Muscle layer of duodenum (tissue), 2 donors: ENCODE data around the gene LOXL4.

ENCODE experiments used
- H3K27ac ChIP-seq: one replicate; pipeline ENCODE4 v1.7.0; 2013; ENCODE audit warnings: mild to moderate bottlenecking, low read length
- H3K27me3 ChIP-seq: one replicate; pipeline ENCODE4 v1.7.0; 2013; ENCODE audit warnings: low read depth, mild to moderate bottlenecking, control low read depth, low read length
- H3K36me3 ChIP-seq, 2 donors: one replicate each; pipeline ENCODE4 v1.7.0; 2013; ENCODE audit warnings: low read length in 2 of 2, control low read depth in 1 of 2, mild to moderate bottlenecking in 1 of 2; ENCODE audit not compliant: insufficient read depth in 2 of 2, control insufficient read depth in 1 of 2
- H3K4me1 ChIP-seq, 2 donors: one replicate each; pipeline ENCODE4 v1.7.0; 2013; ENCODE audit warnings: low read length in 2 of 2, mild to moderate bottlenecking in 2 of 2, control low read depth in 1 of 2, moderate library complexity in 1 of 2; ENCODE audit not compliant: insufficient read depth in 2 of 2, control insufficient read depth in 1 of 2
- H3K4me3 ChIP-seq, 2 donors: one replicate each; pipeline ENCODE4 v1.7.0; 2013; ENCODE audit warnings: low read length in 2 of 2, low read depth in 1 of 2, mild to moderate bottlenecking in 1 of 2
- H3K9me3 ChIP-seq, 2 donors: one replicate each; pipeline ENCODE4 v1.7.0; 2013; ENCODE audit warnings: low read length in 2 of 2, control low read depth in 1 of 2, mild to moderate bottlenecking in 1 of 2; ENCODE audit not compliant: control insufficient read depth in 1 of 2
- donor health status: healthy.

Gene LOXL4

DNA sequence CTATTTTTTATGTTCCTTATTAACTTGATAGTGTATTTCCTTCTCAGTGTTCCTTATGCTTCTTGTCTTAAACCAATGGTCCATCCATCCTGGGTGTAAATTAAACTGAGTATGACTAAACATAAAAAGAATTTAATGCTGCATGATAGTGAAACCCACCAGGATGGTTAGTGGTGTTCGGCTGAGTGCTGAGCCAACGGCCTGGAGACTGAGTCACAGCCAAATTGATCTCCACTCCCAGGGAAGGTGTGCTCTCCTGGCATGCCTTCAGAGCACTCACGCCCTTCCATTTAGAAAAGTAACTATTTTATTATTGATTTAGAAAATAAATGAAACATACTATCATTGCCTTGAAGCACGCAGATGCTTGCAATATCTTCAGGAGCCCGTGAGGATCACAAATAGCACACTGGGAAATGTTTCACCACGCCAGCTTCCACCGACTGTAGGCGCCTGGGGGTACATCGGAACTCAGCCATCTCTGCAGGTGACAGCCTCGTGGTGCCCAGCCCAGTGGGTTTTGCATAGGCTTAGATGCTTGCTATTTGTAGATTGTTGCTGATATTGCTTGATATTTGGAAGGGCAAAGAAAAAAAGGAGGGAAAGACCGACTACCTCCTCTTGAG lies 40.0 kb upstream of the LOXL4 start:
- Histone ChIP-seq H3K4me1 (peaks cover 0 to 17% of the 10 kb centered on the region in 2 donors), H3K36me3 (no peaks in the 10 kb centered on the region), H3K9me3 (no peaks in the 10 kb centered on the region), H3K4me3 (no peak overlapping the region), H3K27me3 (no peaks in the 10 kb centered on the region), H3K27ac (no peak overlapping the region)

DNA sequence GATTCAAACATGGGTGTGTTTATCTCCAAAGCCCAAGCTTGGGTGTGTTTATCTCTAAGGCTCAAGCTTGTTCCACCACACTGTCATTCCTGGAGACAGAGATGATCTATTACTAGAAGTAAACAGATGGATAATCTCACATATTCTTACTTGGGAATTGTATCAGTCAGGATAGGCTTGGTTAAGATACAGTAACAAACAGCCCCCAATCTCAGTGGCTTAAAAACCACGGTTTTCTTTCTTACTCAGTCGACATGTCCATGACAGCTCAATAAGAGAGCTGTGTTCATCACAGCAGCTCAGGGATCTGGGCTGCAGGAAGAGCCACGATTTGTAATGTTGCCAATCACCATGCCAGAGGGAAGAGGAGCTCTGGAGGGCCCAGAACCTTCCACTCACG lies 38.5 kb upstream of the LOXL4 start:
- H3K9me3 ChIP-seq: no peaks in the 10 kb centered on the region
- no peaks in the 10 kb centered on the region for H3K27me3 ChIP-seq
- no peaks in the 10 kb centered on the region for H3K36me3 ChIP-seq
- H3K4me1 ChIP-seq: peaks cover 0 to 17% of the 10 kb centered on the region in 2 donors
- no peak overlapping the region for H3K4me3 ChIP-seq
- H3K27ac ChIP-seq: no peak overlapping the region

GRCh38 chr10:98303569-98303968 lies 35.6 kb upstream of the LOXL4 start:
- Histone ChIP-seq H3K27me3 (no peaks in the 10 kb centered on the region), H3K27ac (no peak overlapping the region), H3K4me3 (no peak overlapping the region), H3K36me3 (no peaks in the 10 kb centered on the region), H3K9me3 (no peaks in the 10 kb centered on the region), H3K4me1 (peaks cover 0 to 2% of the 10 kb centered on the region in 2 donors)

- Histone ChIP-seq H3K4me3 (no peak overlapping the region), H3K4me1 (no peaks in the 10 kb centered on the region), H3K36me3 (no peaks in the 10 kb centered on the region)
These were observed 34.9 kb upstream of the LOXL4 start for GRCh38 chr10:98302741-98303365.

GRCh38 chr10:98301664-98302319 lies 33.8 kb upstream of the LOXL4 start:
- no peaks in the 10 kb centered on the region for H3K9me3 ChIP-seq
- H3K4me3 ChIP-seq: no peak overlapping the region
- H3K27ac ChIP-seq: no peak overlapping the region
- no peaks in the 10 kb centered on the region for H3K36me3 ChIP-seq
- H3K4me1 ChIP-seq: no peaks in the 10 kb centered on the region
- no peaks in the 10 kb centered on the region for H3K27me3 ChIP-seq

More at GRCh38 chr10:98302741-98303365, 34.9 kb upstream of the LOXL4 start:
- H3K27me3 ChIP-seq: no peaks in the 10 kb centered on the region
- no peak overlapping the region for H3K27ac ChIP-seq
- H3K9me3 ChIP-seq: no peaks in the 10 kb centered on the region

DNA sequence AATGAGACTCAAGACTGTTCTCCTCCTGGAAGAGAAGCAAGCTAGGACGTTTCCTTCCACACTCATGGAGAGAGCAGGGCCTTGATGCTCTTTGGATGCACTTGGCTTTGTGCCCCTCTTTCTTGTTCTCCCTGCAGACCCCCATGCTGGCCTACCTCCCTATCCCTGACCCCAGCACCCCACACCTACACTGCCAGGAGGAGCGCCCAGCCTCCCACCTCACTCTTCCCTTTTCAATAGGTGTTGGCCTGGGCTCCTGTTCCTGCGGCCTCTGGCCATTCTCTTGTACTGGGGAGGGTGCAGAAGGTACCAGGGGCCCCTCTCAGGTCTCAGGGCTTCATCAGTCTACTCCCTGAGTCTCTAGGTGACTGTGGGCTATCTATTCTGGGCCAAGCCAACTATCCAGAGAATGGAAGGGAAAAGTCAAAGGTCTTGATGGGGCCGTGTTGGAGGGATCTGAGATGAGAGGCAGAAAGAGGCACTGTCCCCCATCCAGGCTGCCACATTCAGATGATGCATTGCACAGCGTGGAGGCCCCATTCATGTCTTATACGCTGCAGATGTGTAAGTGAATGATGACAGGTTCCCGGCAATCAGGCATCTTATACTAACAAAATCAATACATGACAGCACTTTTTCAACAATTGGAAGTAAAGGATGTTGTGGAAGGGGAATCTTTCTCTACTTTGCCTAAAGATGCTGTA lies 32.7 kb upstream of the LOXL4 start:
- Histone ChIP-seq H3K9me3 (no peaks in the 10 kb centered on the region), H3K27ac (no peak overlapping the region), H3K4me1 (no peaks in the 10 kb centered on the region), H3K36me3 (no peaks in the 10 kb centered on the region), H3K27me3 (no peaks in the 10 kb centered on the region), H3K4me3 (no peak overlapping the region)

DNA sequence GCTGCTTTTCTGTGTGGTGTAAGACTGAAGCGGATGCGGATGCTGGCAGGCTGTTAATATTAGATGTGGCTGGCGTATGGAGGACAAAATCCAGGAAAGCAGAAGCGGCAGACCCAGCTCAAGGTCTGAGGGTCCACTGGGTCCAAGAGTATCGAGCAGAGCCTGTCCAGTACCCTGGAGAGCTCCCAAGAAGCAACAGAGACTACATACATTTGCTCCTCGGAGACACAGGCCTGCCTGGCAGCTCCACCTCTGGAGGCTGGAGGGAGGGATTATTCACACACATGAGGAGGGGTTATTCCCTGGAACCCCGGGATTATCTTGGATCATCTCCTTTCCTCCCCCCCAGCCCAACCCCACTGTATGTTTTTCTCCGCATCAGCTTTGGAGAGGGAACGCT lies 31.3 kb upstream of the LOXL4 start:
- Histone ChIP-seq H3K9me3 (no peaks in the 10 kb centered on the region), H3K36me3 (no peaks in the 10 kb centered on the region), H3K27me3 (no peaks in the 10 kb centered on the region), H3K4me1 (no peaks in the 10 kb centered on the region), H3K27ac (no peak overlapping the region), H3K4me3 (no peak overlapping the region)

GRCh38 chr10:98296524-98296923 lies 28.5 kb upstream of the LOXL4 start:
- no peak overlapping the region for H3K27ac ChIP-seq
- H3K4me1 ChIP-seq: no peaks in the 10 kb centered on the region
- H3K27me3 ChIP-seq: no peaks in the 10 kb centered on the region
- H3K9me3 ChIP-seq: no peaks in the 10 kb centered on the region
- no peak overlapping the region for H3K4me3 ChIP-seq
- H3K36me3 ChIP-seq: no peaks in the 10 kb centered on the region

GRCh38 chr10:98295907-98296306 lies 27.9 kb upstream of the LOXL4 start:
- Histone ChIP-seq H3K4me3 (no peak overlapping the region), H3K9me3 (no peaks in the 10 kb centered on the region), H3K27ac (no peak overlapping the region), H3K27me3 (no peaks in the 10 kb centered on the region), H3K36me3 (no peaks in the 10 kb centered on the region), H3K4me1 (no peaks in the 10 kb centered on the region)

- no peak overlapping the region for H3K27ac ChIP-seq
- no peaks in the 10 kb centered on the region for H3K27me3 ChIP-seq
- H3K36me3 ChIP-seq: no peaks in the 10 kb centered on the region
- H3K9me3 ChIP-seq: no peaks in the 10 kb centered on the region
- no peaks in the 10 kb centered on the region for H3K4me1 ChIP-seq
- H3K4me3 ChIP-seq: no peak overlapping the region
These were observed 27.4 kb upstream of the LOXL4 start for GRCh38 chr10:98295401-98295811.

GRCh38 chr10:98294270-98294627 lies 26.3 kb upstream of the LOXL4 start:
- Histone ChIP-seq H3K36me3 (no peaks in the 10 kb centered on the region), H3K27ac (no peak overlapping the region), H3K4me1 (no peaks in the 10 kb centered on the region), H3K27me3 (no peaks in the 10 kb centered on the region), H3K9me3 (no peaks in the 10 kb centered on the region), H3K4me3 (no peak overlapping the region)
